ENCODE results near the gene TGM1. TPM values are rescaled to one million over a fixed set of nuclear protein-coding genes. Genes with fewer than 3 reads are reported as not detected.
"Not testable (repeated sequence)": the region's sequence is repeated elsewhere in the genome, so short reads cannot be mapped to it uniquely, and the experiment has no call there.

The TGM1 gene
- total and polyA plus RNA-seq, 3 experiments from 2014 or later, result 3.2 to 3.7 TPM; not detected in 1

DNA sequence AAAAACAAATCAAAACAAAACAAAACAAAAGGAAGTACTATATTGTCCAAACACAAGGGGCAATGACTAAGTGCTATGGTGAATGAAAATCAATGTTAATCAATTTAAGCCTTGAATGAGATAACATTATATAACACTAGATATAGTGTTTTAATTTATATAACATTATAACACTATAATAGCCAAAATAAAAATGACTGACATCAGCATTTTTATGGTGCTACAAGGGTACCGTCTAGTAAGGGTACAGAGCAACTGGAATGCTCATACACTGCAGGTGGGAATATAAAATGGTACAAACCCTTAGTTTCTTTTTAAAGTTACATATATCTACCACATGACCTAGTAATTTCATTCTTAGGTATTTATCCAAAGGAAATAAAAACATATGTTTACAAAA is 36.5 kb downstream of the TGM1 start:
- Histone ChIP-seq H3K4me3 (ENCODE audit: low read length) (no peak overlapping the region), H3K36me3 (ENCODE audit: insufficient read depth, low read length) (no peaks in the 10 kb centered on the region), H3K4me1 (ENCODE audit: insufficient read depth, low read length) (peaks cover 9% of the 10 kb centered on the region), H3K27me3 (ENCODE audit: insufficient read depth, low read length, poor library complexity, severe bottlenecking) (no peaks in the 10 kb centered on the region), H3K27ac (ENCODE audit: low read depth, low read length) (no peak overlapping the region), H3K9me3 (ENCODE audit: low read length) (no peaks in the 10 kb centered on the region)
- peak overlapping the region in 3 of 8 donors; percentile 9 to 49 (median 32) for H3K27ac Mint-ChIP-seq
- ChIA-PET CTCF (interaction anchor here (1.0 kb wide), 1 partner anchor 15 kb away, joined by 3 read pairs; no protein-coding TSS in a partner anchor), POLR2A (no interaction called here)
- peaks cover 23 to 40% (median 28%) of the 10 kb centered on the region in 3 donors for H3K4me1 Mint-ChIP-seq
- no peaks in the 10 kb centered on the region for H3K9me3 Mint-ChIP-seq
- no peak for DNase-seq
- H3K27me3 Mint-ChIP-seq, result no peaks in the 10 kb centered on the region
- H3K4me3 Mint-ChIP-seq, result peak overlapping the region in 1 of 7 donors; percentile 80
- H3K36me3 Mint-ChIP-seq, result peaks cover 0 to 33% (median 0%) of the 10 kb centered on the region in 3 donors

- Mint-ChIP-seq H3K27ac (peak overlapping the region in 5 of 8 donors; percentile 4 to 31 (median 23)), H3K36me3 (peaks cover 0 to 32% (median under 1%) of the 10 kb centered on the region in 3 donors), H3K9me3 (no peaks in the 10 kb centered on the region), H3K27me3 (no peaks in the 10 kb centered on the region), H3K4me3 (no peak overlapping the region), H3K4me1 (peaks cover 18 to 32% (median 23%) of the 10 kb centered on the region in 3 donors)
- POLR2A ChIA-PET, result no interaction called here
- DNase-seq, result no peak
- H3K4me3 ChIP-seq (ENCODE audit: low read length), result no peak overlapping the region
- no peak overlapping the region for H3K27ac ChIP-seq (ENCODE audit: low read depth, low read length)
- CTCF ChIA-PET, result interaction anchor here (0.7 to 2.2 kb wide), 3 partner anchors 10 to 108 kb away, joined by 3 to 10 read pairs (median 3); partner anchors contain the start of gene TINF2
- no peaks in the 10 kb centered on the region for H3K4me1 ChIP-seq (ENCODE audit: insufficient read depth, low read length)
- H3K36me3 ChIP-seq (ENCODE audit: insufficient read depth, low read length), result no peaks in the 10 kb centered on the region
- no peaks in the 10 kb centered on the region for H3K27me3 ChIP-seq (ENCODE audit: insufficient read depth, low read length, poor library complexity, severe bottlenecking)
- no peaks in the 10 kb centered on the region for H3K9me3 ChIP-seq (ENCODE audit: low read length)
Observed at GRCh38 chr14:24224618-24225071, 38.3 kb downstream of the TGM1 start.

DNA sequence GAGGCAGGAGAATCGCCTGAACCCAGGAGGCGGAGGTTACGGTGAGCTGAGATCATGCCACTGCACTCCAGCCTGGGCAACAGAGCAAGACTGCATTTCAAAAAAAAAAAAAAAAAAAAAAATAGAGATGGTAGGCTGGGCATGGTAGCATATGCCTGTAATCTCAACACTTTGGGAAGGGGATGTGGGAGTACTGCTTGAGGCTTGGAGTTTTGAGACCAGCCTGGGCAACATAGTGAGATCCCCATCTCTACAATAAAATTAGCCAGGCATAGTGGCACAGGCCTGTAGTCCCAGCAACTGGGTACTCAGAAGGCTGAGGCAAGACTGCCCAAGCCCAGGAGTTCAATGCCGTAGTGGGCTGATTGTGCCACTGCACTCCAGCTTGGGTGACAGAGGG is 40.0 kb downstream of the TGM1 start:
- CTCF ChIA-PET, result interaction anchor here (0.9 to 3.9 kb wide), 2 partner anchors 20 to 77 kb away, joined by 3 to 22 read pairs; partner anchors contain the start of genes NOP9 and TINF2
- H3K4me1 ChIP-seq (ENCODE audit: insufficient read depth, low read length); POLR2A ChIA-PET; H3K27ac Mint-ChIP-seq; H3K36me3 ChIP-seq (ENCODE audit: insufficient read depth, low read length); H3K27me3 Mint-ChIP-seq; H3K27me3 ChIP-seq (ENCODE audit: insufficient read depth, low read length, poor library complexity, severe bottlenecking); H3K4me3 Mint-ChIP-seq; H3K9me3 ChIP-seq (ENCODE audit: low read length); H3K9me3 Mint-ChIP-seq; H3K27ac ChIP-seq (ENCODE audit: low read depth, low read length); H3K4me3 ChIP-seq (ENCODE audit: low read length); DNase-seq: not testable (repeated sequence)
- Mint-ChIP-seq H3K4me1 (peaks cover 18 to 30% (median 22%) of the 10 kb centered on the region in 3 donors), H3K36me3 (peaks cover 0 to 29% (median 5%) of the 10 kb centered on the region in 3 donors)

DNA sequence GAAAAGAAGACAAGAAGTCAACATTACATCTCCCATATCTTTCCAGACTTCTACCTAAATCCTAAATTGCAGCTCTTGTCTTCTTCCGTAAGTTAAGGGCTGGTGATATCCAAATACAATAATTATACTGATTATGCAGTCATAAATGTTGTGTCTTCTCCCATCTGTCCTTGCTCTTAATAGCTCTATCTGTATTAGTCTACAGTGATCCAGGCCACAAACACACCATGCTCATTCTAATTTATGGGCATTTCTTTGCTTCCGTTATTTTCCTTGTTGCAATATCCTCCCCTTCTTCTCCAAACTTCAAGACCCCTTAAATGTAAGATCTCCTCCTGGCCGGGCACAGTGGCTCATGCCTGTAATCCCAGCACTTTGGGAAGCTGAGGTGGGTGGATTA is 43.5 kb downstream of the TGM1 start:
- POLR2A ChIA-PET, result no interaction called here

GRCh38 chr14:24219080-24219479 is 43.9 kb downstream of the TGM1 start:
- POLR2A ChIA-PET, result no interaction called here
- CTCF ChIA-PET, result interaction anchor here (1.5 to 3.9 kb wide), 2 partner anchors 24 to 89 kb away, joined by 4 to 22 read pairs; partner anchors contain the start of gene TINF2
- Histone ChIP-seq H3K27me3 (ENCODE audit: insufficient read depth, low read length, poor library complexity, severe bottlenecking) (no peaks in the 10 kb centered on the region), H3K9me3 (ENCODE audit: low read length) (no peaks in the 10 kb centered on the region), H3K27ac (ENCODE audit: low read depth, low read length) (no peak overlapping the region), H3K36me3 (ENCODE audit: insufficient read depth, low read length) (no peaks in the 10 kb centered on the region), H3K4me1 (ENCODE audit: insufficient read depth, low read length) (peaks cover 18% of the 10 kb centered on the region), H3K4me3 (ENCODE audit: low read length) (no peak overlapping the region)
- Mint-ChIP-seq H3K4me1 (peaks cover 16 to 26% (median 24%) of the 10 kb centered on the region in 3 donors), H3K4me3 (no peak overlapping the region), H3K27ac (peak overlapping the region in 3 of 8 donors; percentile 24 to 28 (median 24)), H3K36me3 (peaks cover 0 to 27% (median 9%) of the 10 kb centered on the region in 3 donors), H3K27me3 (no peaks in the 10 kb centered on the region), H3K9me3 (no peaks in the 10 kb centered on the region)
- DNase-seq, result no peak

More for the DNA sequence above, 43.5 kb downstream of the TGM1 start:
- Histone ChIP-seq H3K27ac (ENCODE audit: low read depth, low read length) (no peak overlapping the region), H3K36me3 (ENCODE audit: insufficient read depth, low read length) (no peaks in the 10 kb centered on the region), H3K27me3 (ENCODE audit: insufficient read depth, low read length, poor library complexity, severe bottlenecking) (no peaks in the 10 kb centered on the region), H3K4me3 (ENCODE audit: low read length) (no peak overlapping the region), H3K9me3 (ENCODE audit: low read length) (no peaks in the 10 kb centered on the region), H3K4me1 (ENCODE audit: insufficient read depth, low read length) (peaks cover 13% of the 10 kb centered on the region)
- CTCF ChIA-PET, result interaction anchor here (0.9 to 3.9 kb wide), 6 partner anchors 23 to 92 kb away, joined by 3 to 22 read pairs (median 4); partner anchors contain the start of genes IPO4, LTB4R and TINF2
- H3K36me3 Mint-ChIP-seq, result peaks cover 0 to 26% (median 9%) of the 10 kb centered on the region in 3 donors
- no peak for DNase-seq
- H3K9me3 Mint-ChIP-seq, result no peaks in the 10 kb centered on the region
- H3K27me3 Mint-ChIP-seq, result no peaks in the 10 kb centered on the region
- H3K27ac Mint-ChIP-seq, result peak overlapping the region in 3 of 8 donors; percentile 24 to 79 (median 47)
- H3K4me3 Mint-ChIP-seq, result no peak overlapping the region
- peaks cover 13 to 25% (median 22%) of the 10 kb centered on the region in 3 donors for H3K4me1 Mint-ChIP-seq

GRCh38 chr14:24216876-24217275 is 46.1 kb downstream of the TGM1 start:
- Mint-ChIP-seq H3K4me1 (peaks cover 32 to 45% (median 41%) of the 10 kb centered on the region in 3 donors), H3K36me3 (peaks cover 0 to 34% (median 9%) of the 10 kb centered on the region in 3 donors), H3K27ac (peak overlapping the region in 7 of 8 donors; percentile 95 to 100 (median 98))
- not testable (repeated sequence) for H3K36me3 ChIP-seq (ENCODE audit: insufficient read depth, low read length); H3K4me3 ChIP-seq (ENCODE audit: low read length); H3K9me3 Mint-ChIP-seq; H3K27me3 ChIP-seq (ENCODE audit: insufficient read depth, low read length, poor library complexity, severe bottlenecking); DNase-seq; H3K9me3 ChIP-seq (ENCODE audit: low read length); H3K27ac ChIP-seq (ENCODE audit: low read depth, low read length); H3K4me3 Mint-ChIP-seq; H3K27me3 Mint-ChIP-seq
- peaks cover 31% of the 10 kb centered on the region for H3K4me1 ChIP-seq (ENCODE audit: insufficient read depth, low read length)
- ChIA-PET CTCF (interaction anchor here (1.1 to 4.2 kb wide), 6 partner anchors 10 to 214 kb away, joined by 3 to 54 read pairs (median 10); partner anchors contain the start of genes LTB4R, LTB4R2 and TINF2), POLR2A (interaction anchor here (0.6 to 1.8 kb wide), 3 partner anchors 21 to 54 kb away, joined by 6 to 25 read pairs (median 18); partner anchors contain the start of genes TINF2 and TM9SF1)

- H3K36me3 Mint-ChIP-seq, result peaks cover 4 to 39% (median 12%) of the 10 kb centered on the region in 3 donors
- H3K27ac Mint-ChIP-seq, result peak overlapping the region; percentile 95 to 100 (median 98)
- peak overlapping the region; percentile 87 to 97 (median 95) for H3K4me3 Mint-ChIP-seq
- Histone ChIP-seq H3K4me1 (ENCODE audit: insufficient read depth, low read length) (peaks cover 37% of the 10 kb centered on the region), H3K36me3 (ENCODE audit: insufficient read depth, low read length) (peaks cover 4% of the 10 kb centered on the region), H3K27me3 (ENCODE audit: insufficient read depth, low read length, poor library complexity, severe bottlenecking) (no peaks in the 10 kb centered on the region), H3K27ac (ENCODE audit: low read depth, low read length) (peak overlapping the region; percentile 97), H3K4me3 (ENCODE audit: low read length) (peak overlapping the region; percentile 94), H3K9me3 (ENCODE audit: low read length) (no peaks in the 10 kb centered on the region)
- POLR2A ChIA-PET, result interaction anchor here (0.6 to 1.8 kb wide), 14 partner anchors 17 to 216 kb away, joined by 3 to 25 read pairs (median 4); partner anchors contain the start of genes DCAF11, DHRS1, EMC9 and IPO4
- no peaks in the 10 kb centered on the region for H3K27me3 Mint-ChIP-seq
- no peaks in the 10 kb centered on the region for H3K9me3 Mint-ChIP-seq
- peaks cover 37 to 51% (median 47%) of the 10 kb centered on the region in 3 donors for H3K4me1 Mint-ChIP-seq
- no peak for DNase-seq
- CTCF ChIA-PET, result interaction anchor here (0.8 to 4.2 kb wide), 24 partner anchors 10 to 215 kb away, joined by 3 to 54 read pairs (median 5); partner anchors contain the start of genes CBLN3, DHRS1, GMPR2 and IPO4
Observed at GRCh38 chr14:24216345-24216699, 46.7 kb downstream of the TGM1 start.

Measured in CD8-positive, alpha-beta memory T cell (primary cell).